Keratinocyte (primary cell): ENCODE data around the gene WDR6. TPM values are rescaled to one million over a fixed set of nuclear protein-coding genes. Genes with fewer than 3 reads are reported as not detected.

Source experiments
- DNase-seq: peaks from one replicate; pipeline ENCODE4 v3.0.0-alpha.2; 2011; ENCODE audit warnings: low read depth, missing footprints, low spot score
- FAIRE-seq: peaks from 2 replicates; lab custom pipeline; 2011; peaks lifted over from hg19 to GRCh38; lab: Jason Lieb, UNC
- H2AFZ ChIP-seq: 2 replicates; pipeline ENCODE4 v1.6.0; 2012; ENCODE audit warnings: low read length, control low read depth, inconsistent platforms; ENCODE audit not compliant: control insufficient read depth
- H3K27ac ChIP-seq: 2 replicates; pipeline ENCODE4 v1.5.1; 2011; ENCODE audit warnings: low read length; ENCODE audit not compliant: control insufficient read depth, insufficient read depth
- H3K27me3 ChIP-seq: 3 replicates; pipeline ENCODE4 v1.6.0; 2011; ENCODE audit warnings: low read length; ENCODE audit not compliant: control insufficient read depth, insufficient read depth; ENCODE audit errors: extremely low read depth
- H3K36me3 ChIP-seq, 2 experiments: 2 replicates in 1 of 2; 3 replicates in 1 of 2; pipeline ENCODE4 v1.5.1; 2011; ENCODE audit warnings: low read length in 2 of 2, mild to moderate bottlenecking in 1 of 2; ENCODE audit not compliant: control insufficient read depth in 2 of 2, insufficient read depth in 2 of 2; ENCODE audit errors: extremely low read depth in 1 of 2
- H3K4me1 ChIP-seq: 3 replicates; pipeline ENCODE4 v1.5.1; 2011; ENCODE audit warnings: low read length; ENCODE audit not compliant: control insufficient read depth, insufficient read depth; ENCODE audit errors: extremely low read depth
- H3K4me2 ChIP-seq: 3 replicates; pipeline ENCODE4 v1.6.0; 2011; ENCODE audit warnings: low read depth, low read length; ENCODE audit not compliant: control insufficient read depth, insufficient read depth; ENCODE audit errors: extremely low read depth
- H3K4me3 ChIP-seq, 3 experiments: fragments of 200-600 bp in 1 of 3; sonication (generic) in 1 of 3; 2 replicates in 2 of 3; 3 replicates in 1 of 3; pipeline ENCODE4 v1.5.1; 2011 to 2016; ENCODE audit warnings: low read length in 3 of 3, mild to moderate bottlenecking in 3 of 3, control low read depth in 2 of 3, inconsistent platforms in 1 of 3, low read depth in 1 of 3, mixed read lengths in 1 of 3, mixed run types in 1 of 3, moderate library complexity in 1 of 3; ENCODE audit not compliant: control insufficient read depth in 2 of 3, insufficient read depth in 2 of 3; ENCODE audit errors: extremely low read depth in 1 of 3
- H3K79me2 ChIP-seq: 2 replicates; pipeline ENCODE4 v1.6.0; 2012; ENCODE audit warnings: low read length; ENCODE audit not compliant: control insufficient read depth, insufficient read depth
- H3K9ac ChIP-seq: 3 replicates; pipeline ENCODE4 v1.6.0; 2011; ENCODE audit warnings: low read length; ENCODE audit not compliant: control insufficient read depth, insufficient read depth; ENCODE audit errors: extremely low read depth
- H3K9me1 ChIP-seq: 3 replicates; pipeline ENCODE4 v1.6.0; 2011; ENCODE audit warnings: low read length; ENCODE audit not compliant: control insufficient read depth, insufficient read depth; ENCODE audit errors: extremely low read depth
- H3K9me3 ChIP-seq: 2 replicates; pipeline ENCODE4 v1.5.1; 2012; ENCODE audit warnings: low read depth, low read length; ENCODE audit not compliant: control insufficient read depth
- H4K20me1 ChIP-seq: 3 replicates; pipeline ENCODE4 v1.6.0; 2011; ENCODE audit warnings: low read length; ENCODE audit not compliant: control insufficient read depth, insufficient read depth; ENCODE audit errors: extremely low read depth
- CTCF ChIP-seq, 3 experiments: IDR thresholded peaks in 1 of 3; conservative IDR thresholded peaks in 1 of 3; optimal IDR thresholded peaks in 1 of 3; 2 replicates in 2 of 3; 3 replicates in 1 of 3; pipeline versions ENCODE3 to v1.5.1; 2011; ENCODE audit warnings: low read length in 3 of 3, mild to moderate bottlenecking in 3 of 3, moderate library complexity in 2 of 3, control low read depth in 1 of 3, inconsistent platforms in 1 of 3; ENCODE audit not compliant: insufficient read depth in 2 of 3; ENCODE audit errors: extremely low read depth in 1 of 3
- EZH2 ChIP-seq: IDR thresholded peaks from one replicate; pipeline ENCODE4 v1.6.1; 2012; ENCODE audit warnings: inconsistent platforms, mild to moderate bottlenecking, low read length, moderate library complexity
- dilution Hi-C: fragments of 300-500 bp; cut with MboI; formaldehyde crosslinking; loops from one replicate; pipeline ENCODE4 v1.7.0; 2020; ENCODE audit warnings: low sequenced_read_pairs; ENCODE audit not compliant: extremely low pct_ligation_motif_present
- polyA plus RNA-seq, 5 experiments: library from polyadenylated mRNA; depleted of rRNA in 3 of 5; stranded (reverse) in 3 of 5; stranded (forward) in 1 of 5; unstranded in 1 of 5; fragments of >200 nt; gene quantifications; 1 replicate in 1 of 5; 2 replicates in 3 of 5; 3 replicates in 1 of 5; pipeline versions ENCODE4 v1.2.1 to v1.2.3, GENCODE V29; 2011 to 2012; ENCODE audit warnings: missing spikeins in 2 of 5, low read depth in 1 of 5, low replicate concordance in 1 of 5

The WDR6 gene
- polyA plus RNA-seq, 1 donor (not counting 4 experiments of a cell fraction or from before 2014, with no cell fraction given) = 61.5 TPM

- no peak overlapping the region for H2AFZ ChIP-seq
- peaks cover 8% of the 10 kb centered on the region for H3K9me1 ChIP-seq
- no peak overlapping the region for H3K4me3 ChIP-seq
- TF ChIP-seq CTCF (optimal IDR thresholded peaks at IDR 0.05 in 1 of 3, IDR thresholded peaks at IDR 0.05 in 1 of 3, conservative IDR thresholded peaks at IDR 0.05 in 1 of 3; ENCODE audit: extremely low read depth in 1 of 3, insufficient read depth in 2 of 3, low read length in 3 of 3) = no peak
- TF ChIP-seq EZH2 = no peak
- no peaks in the 10 kb centered on the region for H3K9me3 ChIP-seq
- no peak overlapping the region for H3K4me2 ChIP-seq
- H4K20me1 ChIP-seq = peaks cover 27% of the 10 kb centered on the region
- no peak overlapping the region for H3K9ac ChIP-seq
- H3K79me2 ChIP-seq = peaks cover 37% of the 10 kb centered on the region
- dilution Hi-C loops = no loop called here
- H3K36me3 ChIP-seq = peaks cover 15 to 52% of the 10 kb centered on the region in 2 experiments
- no peak for DNase-seq
- H3K27me3 ChIP-seq = no peaks in the 10 kb centered on the region
- FAIRE-seq = no peak
- H3K4me1 ChIP-seq = peaks cover 28% of the 10 kb centered on the region
- H3K27ac ChIP-seq = no peak overlapping the region
These were observed 7.9 kb downstream of the WDR6 start for GRCh38 chr3:49015072-49015471.

GRCh38 chr3:49015765-49016164 is 8.6 kb downstream of the WDR6 start:
- TF ChIP-seq CTCF (optimal IDR thresholded peaks at IDR 0.05 in 1 of 3, IDR thresholded peaks at IDR 0.05 in 1 of 3, conservative IDR thresholded peaks at IDR 0.05 in 1 of 3; ENCODE audit: extremely low read depth in 1 of 3, insufficient read depth in 2 of 3, low read length in 3 of 3) = no peak
- TF ChIP-seq EZH2 = no peak
- dilution Hi-C loops = no loop called here
- DNase-seq (no peak), FAIRE-seq (no peak)
- Histone ChIP-seq H2AFZ (no peak overlapping the region), H3K4me1 (peaks cover 32% of the 10 kb centered on the region), H3K79me2 (peaks cover 44% of the 10 kb centered on the region), H3K4me3 (no peak overlapping the region), H3K27me3 (no peaks in the 10 kb centered on the region), H3K9me3 (no peaks in the 10 kb centered on the region), H3K27ac (no peak overlapping the region), H3K9ac (no peak overlapping the region), H3K36me3 (peaks cover 15 to 52% of the 10 kb centered on the region in 2 experiments), H3K4me2 (no peak overlapping the region), H4K20me1 (peaks cover 27% of the 10 kb centered on the region), H3K9me1 (peaks cover 8% of the 10 kb centered on the region)
